Measurements from ENCODE around the gene TNFSF9. TPM values are rescaled to one million over a fixed set of nuclear protein-coding genes. Genes with fewer than 3 reads are reported as not detected.
A peak's percentile ranks its signal among the peaks of the same experiment; 100 is the strongest.

The TNFSF9 gene
- total RNA-seq, 2 experiments from 2014 or later, result 20.9 to 22.3 TPM

DNA sequence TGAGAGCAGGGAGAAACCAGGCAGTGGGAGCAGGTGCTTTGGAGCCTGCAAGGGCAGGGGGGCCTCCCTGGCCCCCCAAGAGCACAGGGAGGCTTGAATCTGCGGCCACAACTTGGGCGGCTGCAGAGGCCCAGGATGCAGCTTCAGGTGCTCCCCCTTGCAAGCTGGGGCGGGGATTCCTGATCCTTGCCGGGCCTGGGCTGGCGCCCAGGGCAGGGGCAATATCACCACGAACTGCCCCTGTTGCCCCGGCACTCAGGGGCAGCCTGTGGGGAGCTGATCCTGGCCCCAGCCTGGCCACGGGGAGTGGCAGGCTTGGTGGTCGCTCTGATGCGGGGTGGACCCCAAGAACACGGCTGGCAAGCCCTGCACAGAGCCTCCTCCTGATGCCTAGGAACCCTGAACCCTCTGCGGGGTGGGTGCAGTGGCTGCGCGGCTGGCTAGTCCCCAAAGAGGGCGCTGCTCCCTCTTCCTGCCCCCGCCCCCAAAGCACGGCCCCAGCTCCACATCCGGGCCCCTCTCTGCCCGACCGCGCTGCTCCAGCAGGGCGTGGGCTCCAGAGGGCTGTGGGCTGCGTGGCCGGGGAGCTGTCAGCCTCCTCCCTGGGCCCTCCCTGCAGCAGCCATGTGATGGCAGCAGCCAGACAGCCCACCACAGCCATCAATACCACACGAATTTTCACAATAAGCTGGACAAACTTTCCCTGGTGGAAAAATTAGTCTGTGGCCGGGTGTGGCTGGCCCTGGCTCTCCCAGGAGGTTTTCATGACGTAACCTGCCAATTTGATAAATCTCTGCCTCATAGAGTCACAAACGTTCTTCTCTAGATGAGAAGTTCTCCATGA is 21.0 kb downstream of the TNFSF9 start:
- Histone ChIP-seq H3K27ac (ENCODE audit: low read depth, low read length, poor library complexity, severe bottlenecking) (no peak overlapping the region), H4K20me1 (ENCODE audit: insufficient read depth, low read length) (no peaks in the 10 kb centered on the region), H3K9me3 (ENCODE audit: low read length) (peaks cover 25% of the 10 kb centered on the region), H3K4me3 (ENCODE audit: low read depth, low read length, poor library complexity, severe bottlenecking) (no peak overlapping the region), H3K9me2 (ENCODE audit: insufficient read depth, low read length) (no peaks in the 10 kb centered on the region), H2AFZ (ENCODE audit: low read length) (no peak overlapping the region), H3K79me2 (ENCODE audit: insufficient read depth, low read depth, low read length) (no peaks in the 10 kb centered on the region), H3K36me3 (ENCODE audit: insufficient read depth, low read length) (peaks cover 4% of the 10 kb centered on the region; the same call in 1 of the 2 replicates), H3K4me2 (ENCODE audit: low read length) (no peak overlapping the region), H3K4me1 (ENCODE audit: insufficient read depth, low read length, poor library complexity, severe bottlenecking) (peaks cover 6% of the 10 kb centered on the region)
- no TSS peak for BruUV-seq (replicated peaks)
- TF ChIP-seq, protein P1, sequence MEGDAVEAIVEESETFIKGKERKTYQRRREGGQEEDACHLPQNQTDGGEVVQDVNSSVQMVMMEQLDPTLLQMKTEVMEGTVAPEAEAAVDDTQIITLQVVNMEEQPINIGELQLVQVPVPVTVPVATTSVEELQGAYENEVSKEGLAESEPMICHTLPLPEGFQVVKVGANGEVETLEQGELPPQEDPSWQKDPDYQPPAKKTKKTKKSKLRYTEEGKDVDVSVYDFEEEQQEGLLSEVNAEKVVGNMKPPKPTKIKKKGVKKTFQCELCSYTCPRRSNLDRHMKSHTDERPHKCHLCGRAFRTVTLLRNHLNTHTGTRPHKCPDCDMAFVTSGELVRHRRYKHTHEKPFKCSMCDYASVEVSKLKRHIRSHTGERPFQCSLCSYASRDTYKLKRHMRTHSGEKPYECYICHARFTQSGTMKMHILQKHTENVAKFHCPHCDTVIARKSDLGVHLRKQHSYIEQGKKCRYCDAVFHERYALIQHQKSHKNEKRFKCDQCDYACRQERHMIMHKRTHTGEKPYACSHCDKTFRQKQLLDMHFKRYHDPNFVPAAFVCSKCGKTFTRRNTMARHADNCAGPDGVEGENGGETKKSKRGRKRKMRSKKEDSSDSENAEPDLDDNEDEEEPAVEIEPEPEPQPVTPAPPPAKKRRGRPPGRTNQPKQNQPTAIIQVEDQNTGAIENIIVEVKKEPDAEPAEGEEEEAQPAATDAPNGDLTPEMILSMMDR (conservative IDR thresholded peaks at IDR 0.05; ENCODE audit: low read length), result peak; percentile 48; the same call in 1 of the 2 replicates
- no peak for TF ChIP-seq EZH2phosphoT487 (IDR thresholded peaks at IDR 0.05; ENCODE audit: borderline replicate concordance, low read depth, low read length)
- intact Hi-C loops (cut with micrococcal nuclease; ENCODE audit: unreplicated experiment), result no loop called here
- ChIA-PET CTCF (ENCODE audit: unreplicated experiment) (no interaction called here), POLR2A (no interaction called here)
- no peak for DNase-seq (ENCODE audit: low spot score)

DNA sequence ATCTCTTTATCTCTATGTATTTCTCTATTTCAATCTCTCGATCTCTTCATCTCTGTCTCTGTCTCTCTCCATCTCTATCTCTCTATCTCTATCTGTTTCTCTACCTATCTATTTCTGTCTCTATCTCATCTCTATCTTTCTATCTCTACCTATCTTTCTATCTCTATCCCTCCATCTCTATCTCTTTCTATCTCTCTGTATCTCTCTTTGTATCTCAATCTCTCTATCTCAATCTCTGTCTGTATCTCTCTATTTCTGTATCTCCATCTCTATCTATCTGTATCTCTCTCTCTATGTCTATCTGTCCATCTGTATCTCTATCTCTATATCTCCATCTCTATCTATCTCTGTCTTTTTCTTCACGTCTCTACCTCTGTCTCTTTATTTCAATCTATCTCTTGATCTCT is 25.2 kb downstream of the TNFSF9 start:
- TF ChIP-seq, protein P1 (conservative IDR thresholded peaks at IDR 0.05; ENCODE audit: low read length), result no peak
- TF ChIP-seq EZH2phosphoT487 (IDR thresholded peaks at IDR 0.05; ENCODE audit: borderline replicate concordance, low read depth, low read length), result no peak
- Histone ChIP-seq H3K36me3 (ENCODE audit: insufficient read depth, low read length) (peaks cover under 1% of the 10 kb centered on the region; the same call in 1 of the 2 replicates), H3K4me3 (ENCODE audit: low read depth, low read length, poor library complexity, severe bottlenecking) (no peak overlapping the region), H4K20me1 (ENCODE audit: insufficient read depth, low read length) (no peaks in the 10 kb centered on the region), H3K4me1 (ENCODE audit: insufficient read depth, low read length, poor library complexity, severe bottlenecking) (no peaks in the 10 kb centered on the region), H2AFZ (ENCODE audit: low read length) (no peak overlapping the region; the same call in 1 of the 2 replicates), H3K9me3 (ENCODE audit: low read length) (peaks cover 7% of the 10 kb centered on the region), H3K27ac (ENCODE audit: low read depth, low read length, poor library complexity, severe bottlenecking) (no peak overlapping the region), H3K79me2 (ENCODE audit: insufficient read depth, low read depth, low read length) (no peaks in the 10 kb centered on the region), H3K9me2 (ENCODE audit: insufficient read depth, low read length) (no peaks in the 10 kb centered on the region), H3K4me2 (ENCODE audit: low read length) (no peak overlapping the region)
- no peak for DNase-seq (ENCODE audit: low spot score)
- CTCF ChIA-PET (ENCODE audit: unreplicated experiment), result no interaction called here
- intact Hi-C loops (cut with micrococcal nuclease; ENCODE audit: unreplicated experiment), result no loop called here
- POLR2A ChIA-PET, result no interaction called here
- no TSS peak for BruUV-seq (replicated peaks)
